Measurements from ENCODE around the gene TBC1D5. TPM values are rescaled to one million over a fixed set of nuclear protein-coding genes. Genes with fewer than 3 reads are reported as not detected.

The TBC1D5 gene
- total and polyA plus RNA-seq, 2 of the 8 experiments (the other 6 are each of a cell fraction or from before 2014, with no cell fraction given): 11.0 to 22.9 TPM

GRCh38 chr3:17320266-17320665 lies 422.2 kb downstream of the TBC1D5 start:
- DNase-seq (ENCODE audit: low read depth in 1 of 2, low spot score in 2 of 2): no peak
- Histone ChIP-seq H4K20me1 (replicated peaks in 1 of 2; ENCODE audit: control insufficient read depth in 1 of 2, insufficient read depth in 2 of 2, low read length in 2 of 2) (no peaks in the 10 kb centered on the region), H3K4me1 (replicated peaks in 1 of 4; ENCODE audit: control insufficient read depth in 3 of 4, insufficient read depth in 4 of 4, low read length in 3 of 4) (no peaks in the 10 kb centered on the region; a peak in 1 of 7 replicates), H3K23me2 (ENCODE audit: low read depth, low read length) (no peaks in the 10 kb centered on the region), H4K5ac (ENCODE audit: insufficient read length, low read depth, low read length) (no peak overlapping the region), H4K91ac (replicated peaks; ENCODE audit: insufficient read length, low read length) (no peak overlapping the region), H2BK15ac (ENCODE audit: low read length) (no peak overlapping the region), H3K27me3 (replicated peaks in 1 of 4; ENCODE audit: control insufficient read depth in 3 of 4, extremely low read depth in 1 of 4, insufficient read depth in 3 of 4, low read length in 3 of 4) (no peaks in the 10 kb centered on the region), H2BK120ac (replicated peaks; ENCODE audit: low read depth, low read length) (no peak overlapping the region), H3K79me2 (ENCODE audit: control insufficient read depth in 1 of 2, insufficient read depth in 2 of 2, low read length in 2 of 2) (no peaks in the 10 kb centered on the region), H2BK12ac (ENCODE audit: low read depth, low read length) (no peak overlapping the region), H3K9ac (replicated peaks in 1 of 4; ENCODE audit: extremely low read depth in 1 of 4, low read depth in 3 of 4, low read length in 3 of 4) (no peak overlapping the region), H3K27ac (ENCODE audit: low read depth, low read length) (no peak overlapping the region), H2BK20ac (ENCODE audit: low read length) (no peak overlapping the region), H3K4me3 (ENCODE audit: extremely low read depth in 1 of 4, insufficient read depth in 2 of 4, low read depth in 3 of 4, low read length in 4 of 4) (no peak overlapping the region), H2AK5ac (ENCODE audit: low read depth, low read length) (no peak overlapping the region), H3K18ac (ENCODE audit: extremely low read depth, low read length) (no peak overlapping the region), H4K8ac (ENCODE audit: extremely low read depth, insufficient read depth, low read length) (no peak overlapping the region), H3K14ac (ENCODE audit: insufficient read length) (no peak overlapping the region), H3K79me1 (ENCODE audit: low read depth, low read length) (no peaks in the 10 kb centered on the region), H3K23ac (ENCODE audit: insufficient read length) (no peak overlapping the region), H2BK5ac (ENCODE audit: low read depth, low read length) (no peak overlapping the region), H2AFZ (ENCODE audit: low read length) (no peak overlapping the region), H3K4me2 (ENCODE audit: insufficient read depth in 1 of 2, low read depth in 2 of 2, low read length in 2 of 2) (no peak overlapping the region), H3K4ac (replicated peaks; ENCODE audit: insufficient read length, low read depth, low read length) (no peak overlapping the region), H3K9me3 (ENCODE audit: insufficient read depth in 2 of 2, low read depth in 1 of 2, low read length in 1 of 2) (no peaks in the 10 kb centered on the region), H3K56ac (replicated peaks; ENCODE audit: insufficient read length, low read depth, low read length) (no peak overlapping the region), H3K36me3 (ENCODE audit: control insufficient read depth in 2 of 4, insufficient read depth in 4 of 4, low read length in 3 of 4) (no peaks in the 10 kb centered on the region)
- ChIA-PET CTCF (ENCODE audit: partially characterized antibody) (no interaction called here), POLR2A (ENCODE audit: partially characterized antibody) (interaction anchor here (0.6 kb wide), 1 partner anchor 84 kb away, joined by 3 read pairs; no protein-coding TSS in a partner anchor)
- no peak for FAIRE-seq
- no peak for TF ChIP-seq SRF (IDR thresholded peaks at IDR 0.05; ENCODE audit: low read depth, low read length)
- no peak for TF ChIP-seq RBBP5 (IDR thresholded peaks at IDR 0.05; ENCODE audit: borderline replicate concordance, low read depth, low read length)
- TF ChIP-seq HDAC2 (IDR thresholded peaks at IDR 0.05; ENCODE audit: borderline replicate concordance in 1 of 2, low read depth in 2 of 2, low read length in 2 of 2): no peak
- TF ChIP-seq JUN (IDR thresholded peaks at IDR 0.05; ENCODE audit: low read depth, low read length): no peak
- TF ChIP-seq EGR1 (IDR thresholded peaks at IDR 0.05; ENCODE audit: borderline replicate concordance, low read depth, low read length): no peak
- TF ChIP-seq BCL11A (IDR thresholded peaks at IDR 0.05; ENCODE audit: low read depth in 2 of 2, low read length in 2 of 2): no peak
- TF ChIP-seq GABPA (IDR thresholded peaks at IDR 0.05; ENCODE audit: borderline replicate concordance, insufficient read depth, low read length): no peak
- TF ChIP-seq TAF7 (optimal IDR thresholded peaks at IDR 0.05; ENCODE audit: borderline replicate concordance, low read depth, low read length): no peak
- TF ChIP-seq TEAD4 (IDR thresholded peaks at IDR 0.05; ENCODE audit: low read depth, low read length): no peak
- TF ChIP-seq CHD1 (IDR thresholded peaks at IDR 0.05; ENCODE audit: low read depth, low read length): no peak
- no peak for TF ChIP-seq ATF2 (IDR thresholded peaks at IDR 0.05; ENCODE audit: low read length)
- no peak for TF ChIP-seq NANOG (IDR thresholded peaks at IDR 0.05; ENCODE audit: insufficient read depth, low read depth, low read length, poor library complexity, severe bottlenecking)
- no peak for TF ChIP-seq SP1 (IDR thresholded peaks at IDR 0.05; ENCODE audit: low read depth, low read length)
